Measurements from ENCODE around the gene LIN7B.
"Not testable (repeated sequence)": the region's sequence is repeated elsewhere in the genome, so short reads cannot be mapped to it uniquely, and the experiment has no call there.

Gene LIN7B

GRCh38 chr19:49113762-49114629, at the start of gene LIN7B:
LIN7B (plus strand) TSS chr19:49114370; CDS start chr19:49114405, 35 bp downstream.
- peak; percentile 62 to 67 for DNase-seq (ENCODE audit: low read depth in 2 of 2)

- DNase-seq (ENCODE audit: low read depth in 2 of 2) = no peak
These were observed 49.2 kb upstream of the LIN7B start, which contains the start of gene NTF4 for GRCh38 chr19:49064768-49065611. NTF4 (minus strand) TSS chr19:49064818; CDS start chr19:49061997, 2,821 bp downstream.

- no peak for DNase-seq (ENCODE audit: low read depth in 2 of 2)
These were observed 48.2 kb upstream of the LIN7B start for GRCh38 chr19:49065905-49066512.

GRCh38 chr19:49067554-49067953, 46.6 kb upstream of the LIN7B start:
- DNase-seq (ENCODE audit: low read depth in 2 of 2) = no peak

- DNase-seq (ENCODE audit: low read depth in 2 of 2) = no peak
These were observed 45.1 kb upstream of the LIN7B start for GRCh38 chr19:49069026-49069425.

- no peak for DNase-seq (ENCODE audit: low read depth in 2 of 2)
These were observed 43.8 kb upstream of the LIN7B start for GRCh38 chr19:49070416-49070815.

- DNase-seq (ENCODE audit: low read depth in 2 of 2) = no peak
These were observed 42.2 kb upstream of the LIN7B start for GRCh38 chr19:49071860-49072547.

GRCh38 chr19:49073514-49074378, 40.4 kb upstream of the LIN7B start:
- no peak for DNase-seq (ENCODE audit: low read depth in 2 of 2)

- DNase-seq (ENCODE audit: low read depth in 2 of 2) = not testable (repeated sequence)
These were observed 39.3 kb upstream of the LIN7B start for GRCh38 chr19:49074869-49075268.

GRCh38 chr19:49080392-49080791, 33.8 kb upstream of the LIN7B start:
- DNase-seq (ENCODE audit: low read depth in 2 of 2) = no peak

GRCh38 chr19:49081273-49081672, 32.9 kb upstream of the LIN7B start:
- DNase-seq (ENCODE audit: low read depth in 2 of 2) = no peak

- no peak for DNase-seq (ENCODE audit: low read depth in 2 of 2)
These were observed 29.8 kb upstream of the LIN7B start for GRCh38 chr19:49084206-49085019.

- peak; percentile 99 to 100 for DNase-seq (ENCODE audit: low read depth in 2 of 2)
These were observed 28.9 kb upstream of the LIN7B start, which contains the start of gene SNRNP70 for GRCh38 chr19:49085020-49085867. SNRNP70 (plus strand) TSS chr19:49085451; CDS start chr19:49086415, 964 bp downstream.

GRCh38 chr19:49085868-49086232, 28.3 kb upstream of the LIN7B start:
- no peak for DNase-seq (ENCODE audit: low read depth in 2 of 2)

GRCh38 chr19:49086296-49086695, 27.9 kb upstream of the LIN7B start:
- no peak for DNase-seq (ENCODE audit: low read depth in 2 of 2)

GRCh38 chr19:49091391-49092038, 22.7 kb upstream of the LIN7B start:
- no peak for DNase-seq (ENCODE audit: low read depth in 2 of 2)

GRCh38 chr19:49092686-49093085, 21.5 kb upstream of the LIN7B start:
- DNase-seq (ENCODE audit: low read depth in 2 of 2) = no peak
